NCI-H1092 treated with DMSO at 0.1 percent for 48 hours (cell line): ENCODE measurements around the gene IL1RAP.
"Not testable (repeated sequence)": the region's sequence is repeated elsewhere in the genome, so short reads cannot be mapped to it uniquely, and the experiment has no call there.

ENCODE experiments used
- DNase-seq: peaks from one replicate; lab custom pipeline; 2025; lab: John Stamatoyannopoulos, UW

The IL1RAP gene

DNA sequence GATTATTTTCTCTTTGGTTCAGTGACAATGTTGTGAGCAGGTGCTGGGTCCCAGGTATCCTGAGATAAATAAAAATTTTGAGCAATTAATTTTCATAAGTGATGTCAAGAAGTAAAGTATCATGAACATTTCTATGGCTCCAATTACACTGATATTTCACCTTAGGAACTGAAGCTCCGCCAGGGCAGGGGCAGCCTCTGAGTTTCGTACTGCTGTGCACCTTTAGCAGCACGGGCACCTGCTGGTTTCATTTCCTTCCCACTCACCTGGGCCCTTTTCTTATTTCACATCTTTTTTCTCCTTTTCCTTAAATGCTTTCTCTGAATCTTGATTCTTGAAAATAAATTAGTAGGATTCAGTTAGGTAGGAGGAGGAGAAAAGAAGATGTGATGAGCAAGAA lies 1.2 kb upstream of the IL1RAP start:
- DNase-seq = no peak

DNA sequence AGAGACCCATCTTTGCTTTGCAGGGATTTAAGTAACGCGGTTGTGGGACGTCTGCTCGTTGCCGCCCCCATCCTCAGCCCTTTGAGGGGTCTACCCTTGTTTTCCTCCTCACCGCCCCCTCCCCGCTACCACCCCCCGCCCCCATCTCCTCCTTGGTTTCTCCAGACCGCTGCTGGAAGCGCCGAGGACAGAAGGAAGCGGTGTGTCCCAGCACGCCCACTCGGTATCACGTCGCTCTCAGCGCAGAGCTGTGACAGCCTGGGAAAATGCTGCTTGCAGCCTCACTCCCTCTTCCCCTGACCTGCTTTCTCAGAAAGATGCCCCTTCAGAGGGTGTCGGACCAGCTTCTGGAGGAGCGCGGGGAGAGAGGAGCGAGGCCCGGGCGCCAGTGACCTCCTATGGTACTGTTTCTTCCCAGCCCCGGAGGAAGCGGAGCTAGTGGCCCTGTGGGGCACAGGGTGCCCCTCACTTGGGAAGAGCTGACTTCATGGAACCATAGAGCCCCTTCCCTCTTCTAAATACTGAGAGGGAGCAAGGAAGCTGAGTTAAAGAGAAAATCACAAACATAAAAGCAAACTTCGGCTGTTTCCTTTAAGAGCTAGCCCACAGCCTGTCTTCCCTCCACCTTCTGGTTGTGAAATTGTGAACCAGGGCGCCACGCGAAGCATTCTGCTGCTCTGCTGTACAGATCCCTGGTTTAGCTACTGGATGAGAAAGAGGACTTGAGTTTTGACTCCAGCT lies 698 bp downstream of the IL1RAP start:
- DNase-seq = no peak

DNA sequence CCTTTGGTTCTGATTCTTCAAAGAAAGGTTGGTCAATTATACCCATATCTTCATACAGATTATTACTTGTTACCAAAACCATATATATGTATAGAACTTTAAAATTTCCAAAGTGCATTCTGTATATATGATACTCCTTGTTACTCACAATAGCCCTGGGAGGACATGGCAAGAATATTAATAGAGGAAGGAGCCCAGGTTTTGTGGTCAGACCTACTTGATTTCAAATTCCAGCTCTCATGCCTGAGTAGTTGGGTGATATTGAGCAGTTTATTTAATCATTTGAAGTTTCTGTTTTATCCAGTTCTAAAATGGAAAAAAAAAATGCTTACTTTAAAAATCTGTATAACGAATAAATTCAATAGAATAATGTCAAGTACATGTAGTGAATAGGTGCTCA lies 2.5 kb downstream of the IL1RAP start:
- DNase-seq = no peak

DNA sequence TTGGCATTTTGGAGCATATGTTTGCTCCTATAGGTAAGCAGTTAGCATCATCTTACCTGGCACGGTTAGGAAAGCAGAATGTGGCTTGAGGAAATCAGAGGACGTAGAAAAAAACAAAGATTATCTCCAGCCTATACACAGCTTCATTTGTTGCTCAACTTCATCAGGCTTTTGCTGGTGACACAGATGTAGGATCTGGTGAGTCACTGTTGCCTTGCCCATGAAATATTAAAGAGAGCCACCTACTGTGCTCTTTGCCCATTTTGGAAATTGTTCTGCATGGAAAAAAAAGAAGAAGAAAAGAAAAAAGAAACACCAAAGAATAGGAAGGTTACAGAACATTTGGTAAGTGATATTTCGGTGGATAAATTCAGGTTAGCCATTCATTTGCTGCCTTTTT lies 3.8 kb downstream of the IL1RAP start:
- no peak for DNase-seq

DNA sequence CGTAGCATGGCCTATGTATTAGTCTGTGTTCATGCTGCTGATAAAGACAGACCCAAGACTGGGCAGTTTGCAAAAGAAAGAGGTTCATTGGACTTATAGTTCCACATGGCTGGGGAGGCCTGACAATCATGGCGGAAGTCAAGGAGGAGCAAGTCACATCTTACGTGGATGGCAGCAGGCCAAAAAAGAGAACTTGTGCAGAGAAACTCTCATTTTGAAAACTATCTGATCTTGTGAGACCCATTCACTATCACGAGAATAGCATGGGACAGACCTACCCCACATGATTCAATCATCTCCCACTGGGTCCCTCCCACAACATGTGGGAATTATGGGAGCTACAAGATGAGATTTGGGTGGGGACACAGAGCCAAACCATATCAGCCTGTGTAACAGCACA lies 4.6 kb downstream of the IL1RAP start:
- not testable (repeated sequence) for DNase-seq

DNA sequence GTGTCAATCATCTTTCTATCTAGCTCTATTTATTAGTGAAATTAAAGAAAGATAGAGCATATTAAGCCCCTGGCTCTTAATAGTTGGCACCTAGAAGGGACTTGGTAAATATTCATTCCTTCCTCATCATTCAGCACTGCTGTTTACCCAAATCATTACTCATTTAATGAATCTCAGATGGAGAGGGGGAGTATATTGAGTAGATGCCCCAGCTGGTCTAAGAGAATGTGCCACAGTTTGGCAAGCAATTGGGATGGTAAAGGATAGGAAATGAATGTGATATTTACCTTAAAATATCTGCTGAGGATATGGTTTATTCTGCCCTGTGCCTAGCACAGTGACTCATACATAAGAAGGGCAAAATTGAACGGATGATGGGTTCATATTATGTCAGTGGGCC lies 6.0 kb downstream of the IL1RAP start:
- DNase-seq = no peak

DNA sequence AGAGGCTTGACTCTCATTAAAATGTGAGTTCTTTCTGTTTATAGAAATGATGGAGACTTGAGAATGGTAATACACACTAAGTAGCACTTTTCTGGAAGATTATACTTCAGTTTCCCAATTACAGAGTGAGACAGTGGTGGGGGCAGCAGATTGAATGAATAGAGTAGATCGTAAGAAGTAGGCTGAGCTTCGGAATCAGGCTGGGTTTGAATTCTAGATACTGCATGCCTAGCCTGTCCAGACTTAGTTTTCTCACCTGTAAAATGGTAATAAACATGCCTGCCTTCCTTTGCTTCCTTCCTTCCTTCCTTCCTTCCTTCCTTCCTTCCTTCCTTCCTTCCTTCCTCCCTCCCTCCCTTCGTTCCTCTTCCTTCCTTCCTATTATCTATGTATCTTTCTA lies 8.1 kb downstream of the IL1RAP start:
- no peak for DNase-seq

DNA sequence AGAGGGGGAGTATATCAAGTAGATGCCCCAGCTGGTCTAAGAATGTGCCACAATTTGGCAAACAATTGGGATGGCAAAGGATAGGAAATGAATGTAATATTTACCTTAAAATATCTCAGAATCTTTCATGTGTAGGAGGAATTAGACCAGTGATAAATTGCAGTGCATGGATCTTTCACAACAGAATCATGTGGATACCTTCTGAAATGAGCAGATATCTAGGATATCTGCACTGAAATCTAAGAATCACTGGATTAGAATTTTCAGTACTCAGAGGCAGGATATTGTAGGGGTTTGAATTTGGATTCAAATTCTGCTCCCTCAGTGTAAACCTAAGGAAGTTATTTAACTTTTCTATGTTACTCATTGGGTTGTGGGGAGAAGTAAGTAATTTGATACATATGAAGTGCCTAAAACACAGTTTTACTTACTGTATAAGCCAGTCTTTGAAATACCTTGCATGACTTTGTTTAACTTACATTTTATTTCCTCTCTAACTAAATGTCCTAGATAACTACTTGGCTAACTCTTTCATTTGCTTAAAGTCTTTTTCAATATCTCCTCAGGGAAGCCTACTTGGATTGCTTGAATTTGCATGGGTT lies 8.8 kb downstream of the IL1RAP start:
- DNase-seq = no peak

DNA sequence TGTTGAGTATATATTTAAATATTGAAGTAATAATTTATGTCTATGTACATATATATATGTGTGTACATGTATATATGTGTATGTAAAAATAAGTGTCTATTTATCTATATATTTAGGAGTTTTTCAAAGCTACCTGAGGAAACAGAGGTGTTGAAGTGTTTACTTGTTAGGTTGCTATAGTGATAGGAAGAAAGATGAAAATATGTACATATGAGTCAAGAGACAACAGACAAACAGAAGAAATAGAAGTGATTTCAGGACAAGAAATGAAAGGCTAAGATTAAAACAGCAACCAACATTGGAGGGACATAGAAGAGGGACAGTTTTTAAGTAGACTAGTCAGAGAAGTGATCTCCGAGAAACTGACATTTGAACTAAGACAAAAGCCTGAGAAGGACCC lies 11.1 kb downstream of the IL1RAP start:
- no peak for DNase-seq

DNA sequence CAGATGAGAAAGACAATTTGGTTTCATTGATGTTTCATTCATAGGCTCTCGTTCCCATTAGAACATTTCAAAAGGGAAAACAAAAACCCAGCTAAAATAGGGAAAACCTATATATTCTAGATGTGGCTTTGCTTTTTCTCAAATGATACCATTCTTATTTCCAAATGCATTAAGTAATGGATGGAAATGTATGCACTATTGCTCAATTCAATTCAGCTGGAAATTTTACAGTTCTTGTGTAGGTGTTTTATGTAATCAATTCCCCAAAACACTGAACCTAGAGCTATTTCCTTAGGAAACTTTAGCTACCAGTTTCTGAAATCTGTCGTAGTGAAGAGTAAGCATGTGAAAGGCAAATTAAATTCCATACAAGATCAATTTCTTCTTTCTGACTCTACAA lies 11.7 kb downstream of the IL1RAP start:
- DNase-seq = no peak

DNA sequence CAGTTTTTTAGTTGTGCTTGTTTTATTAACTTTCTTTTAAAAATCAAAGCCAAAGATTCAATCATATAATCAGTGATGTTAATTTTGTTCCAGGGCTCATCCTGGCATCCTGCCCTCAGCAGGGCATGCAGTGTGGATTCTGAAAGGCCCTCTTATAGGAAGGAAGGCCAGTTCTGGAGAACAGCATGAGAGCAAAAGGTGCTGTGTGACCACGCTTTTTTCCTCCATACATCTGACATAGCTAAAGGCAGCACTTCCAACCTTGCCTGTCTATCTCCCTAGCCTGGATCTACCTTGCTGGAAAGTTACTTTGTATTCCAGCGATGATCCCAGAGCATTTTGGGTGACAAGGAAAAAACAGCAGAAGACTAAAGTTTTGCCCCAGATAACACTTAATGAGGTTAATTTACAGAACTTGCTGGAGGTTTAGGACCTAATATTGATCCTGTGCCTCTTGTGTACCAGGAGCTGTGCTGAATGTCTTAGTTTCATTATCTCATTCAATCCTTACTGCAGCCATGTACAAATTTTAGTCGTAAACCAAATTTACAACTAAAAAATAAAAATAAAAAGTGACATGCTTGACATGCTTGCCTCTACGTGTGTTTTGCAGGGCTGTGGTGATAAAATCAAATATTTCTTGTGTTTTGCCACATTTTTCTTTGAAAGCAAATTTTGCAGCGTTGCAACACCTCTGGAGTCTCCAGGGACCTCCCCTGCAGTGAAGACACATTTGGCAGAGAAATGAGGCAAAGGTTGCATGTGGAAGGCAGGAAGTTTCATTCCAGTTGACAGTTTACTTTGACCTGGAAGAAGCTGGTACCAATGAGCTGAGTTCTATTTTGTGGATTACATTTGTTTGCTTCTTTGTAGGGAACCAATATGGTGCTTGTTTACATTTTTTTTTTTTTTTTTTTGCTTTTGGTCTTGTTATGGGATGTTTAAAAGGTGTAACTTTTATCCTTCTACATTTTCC lies 13.2 kb downstream of the IL1RAP start:
- no peak for DNase-seq

DNA sequence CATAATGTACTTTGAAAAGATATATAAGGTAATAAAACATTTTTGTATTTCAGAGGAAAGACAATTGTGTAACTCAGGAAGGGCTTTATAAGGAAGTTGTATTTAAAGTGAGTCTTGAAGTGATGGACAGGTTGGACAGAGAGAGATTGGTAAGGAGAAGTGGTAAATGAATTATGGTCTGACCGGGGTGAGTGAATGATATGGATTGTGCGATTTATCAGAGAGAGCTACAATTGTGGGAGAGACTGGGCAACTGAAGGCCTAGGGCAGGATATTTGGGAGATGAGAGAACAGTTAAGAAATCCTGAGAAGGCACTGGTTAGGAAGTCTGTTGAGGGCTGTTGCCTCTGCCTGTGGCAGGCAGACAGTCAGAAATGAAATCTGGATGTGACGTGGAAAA lies 14.8 kb downstream of the IL1RAP start:
- DNase-seq = no peak

DNA sequence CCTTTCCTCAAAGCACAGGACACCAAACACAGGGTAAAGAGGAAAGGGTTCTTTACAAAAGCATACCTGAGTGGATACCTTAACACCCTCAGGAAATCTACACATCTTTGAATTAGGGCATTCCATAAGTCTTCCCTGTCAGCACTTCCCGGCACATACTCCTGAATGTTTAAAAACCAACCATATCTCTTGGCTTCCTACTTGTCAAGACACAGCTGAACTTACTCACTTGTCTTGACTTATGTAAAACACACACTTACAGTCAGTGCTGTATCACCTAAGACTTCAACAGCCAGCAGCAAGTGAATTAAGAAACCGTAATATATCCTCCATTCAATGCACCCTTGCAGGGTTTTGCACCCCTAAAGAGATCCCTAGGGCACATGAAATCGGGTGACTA lies 17.5 kb downstream of the IL1RAP start:
- no peak for DNase-seq

DNA sequence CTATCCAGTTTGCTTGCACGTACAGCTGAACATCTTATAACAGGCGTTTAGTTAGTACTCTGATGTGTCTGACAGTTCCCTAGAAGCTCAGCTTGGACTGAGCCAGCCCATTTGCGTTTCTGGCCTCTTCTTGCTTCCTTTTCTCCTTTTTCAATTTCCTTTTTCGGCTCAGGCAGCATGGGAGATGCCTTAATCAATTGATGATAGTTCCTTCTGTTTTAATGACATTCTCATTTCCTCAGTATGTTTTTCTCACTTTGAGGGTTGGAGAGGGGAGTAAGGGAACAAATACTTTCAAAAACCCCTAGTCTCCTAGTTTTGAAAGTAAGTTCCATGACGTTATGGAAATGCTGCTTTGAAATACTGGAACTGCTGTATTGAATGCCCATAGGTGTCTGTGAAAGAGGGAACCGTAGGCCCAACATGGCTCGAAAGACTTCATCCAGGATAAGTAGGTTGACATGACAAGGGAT lies 18.9 kb downstream of the IL1RAP start:
- DNase-seq = no peak

DNA sequence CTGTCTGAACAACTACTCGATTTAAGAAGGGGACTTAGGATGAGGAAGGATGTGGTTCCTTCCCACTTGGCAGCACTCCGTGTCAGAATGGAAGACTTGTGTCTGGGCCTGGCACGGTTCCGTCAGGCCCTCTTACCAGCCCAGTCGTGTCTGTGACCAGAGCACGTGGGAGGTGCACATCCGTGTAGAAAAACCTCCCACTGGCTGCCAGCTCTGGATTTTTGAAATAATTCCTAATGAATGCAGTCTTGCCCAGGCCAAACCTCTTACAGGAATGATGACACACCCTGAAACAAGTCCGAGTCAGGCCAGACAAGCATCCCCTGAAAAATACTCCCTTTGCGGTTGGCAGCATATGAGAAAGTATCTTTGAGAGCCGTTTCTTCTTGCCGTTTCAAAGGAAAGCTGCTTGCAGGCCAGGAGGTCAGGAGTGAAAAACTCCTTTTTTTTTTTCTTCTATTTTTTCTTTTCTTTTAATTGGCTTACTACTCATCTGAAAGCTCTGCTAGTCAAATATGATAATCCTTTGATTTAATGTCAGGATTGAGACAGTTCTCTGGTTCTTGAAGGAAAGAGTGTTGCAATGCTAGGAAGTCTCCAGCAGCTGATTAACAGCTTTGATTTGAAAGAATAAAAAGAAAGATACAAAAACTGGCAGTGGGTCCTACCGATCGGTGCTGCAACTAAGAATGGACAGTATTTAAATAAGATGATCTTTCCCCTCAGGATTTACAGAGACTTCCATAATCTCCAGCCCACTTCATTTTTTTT lies 19.8 kb downstream of the IL1RAP start:
- DNase-seq = no peak

DNA sequence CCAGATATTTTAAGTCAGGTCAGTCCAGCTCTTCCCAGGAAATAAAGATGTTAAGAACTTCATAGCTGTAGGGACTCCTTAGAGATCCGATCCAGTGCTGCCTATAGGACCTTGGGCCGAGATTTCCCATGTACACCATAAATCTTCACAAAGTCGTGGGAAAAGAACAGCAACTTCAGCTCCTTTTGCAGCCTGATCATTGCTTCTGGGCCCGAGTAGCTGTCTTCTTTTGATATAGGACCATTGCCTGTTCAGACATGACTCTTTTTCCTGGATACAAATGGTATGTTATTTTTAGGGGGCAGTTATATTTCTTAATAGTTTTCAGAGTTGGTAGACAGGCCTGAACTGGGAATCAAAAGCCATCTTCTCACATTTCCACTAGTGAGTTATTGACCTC lies 20.5 kb downstream of the IL1RAP start:
- no peak for DNase-seq

DNA sequence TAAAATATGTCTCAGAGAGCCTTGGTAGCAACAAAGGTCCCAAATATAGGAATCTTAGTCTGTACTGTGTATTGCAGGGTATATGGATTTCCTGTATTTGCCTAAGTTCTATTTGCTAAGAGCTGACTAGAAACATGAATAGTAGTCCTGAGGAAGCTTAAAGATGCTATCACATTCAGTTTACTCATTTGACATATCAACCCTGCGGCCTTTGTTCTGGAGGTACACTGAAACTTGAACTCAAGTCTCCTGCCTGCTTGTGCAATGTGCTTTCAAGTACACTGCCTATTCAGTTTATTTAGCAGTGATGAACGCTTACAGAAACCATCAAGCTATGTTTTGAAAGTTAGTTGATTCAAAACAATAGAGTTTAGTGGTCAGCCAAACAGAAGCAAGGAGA lies 21.1 kb downstream of the IL1RAP start:
- no peak for DNase-seq

DNA sequence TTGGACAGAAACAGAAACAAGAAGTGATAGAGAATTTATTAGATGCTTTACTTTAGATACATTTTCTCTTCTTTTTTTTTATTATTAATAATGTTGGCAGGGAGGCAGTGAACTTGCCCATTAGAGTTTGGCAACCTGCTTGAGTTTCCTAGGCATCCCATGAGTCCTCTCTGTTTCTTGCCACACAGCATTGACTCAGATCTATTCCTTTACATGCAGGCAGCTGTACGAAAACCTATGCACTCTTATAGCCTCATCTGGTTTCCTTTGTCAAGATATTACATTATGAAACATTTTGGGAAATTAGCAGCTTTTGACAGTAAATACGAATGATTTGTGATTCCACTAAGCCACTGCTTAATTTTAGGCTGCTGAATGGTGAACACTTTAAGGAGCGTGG lies 23.3 kb downstream of the IL1RAP start:
- DNase-seq = no peak

DNA sequence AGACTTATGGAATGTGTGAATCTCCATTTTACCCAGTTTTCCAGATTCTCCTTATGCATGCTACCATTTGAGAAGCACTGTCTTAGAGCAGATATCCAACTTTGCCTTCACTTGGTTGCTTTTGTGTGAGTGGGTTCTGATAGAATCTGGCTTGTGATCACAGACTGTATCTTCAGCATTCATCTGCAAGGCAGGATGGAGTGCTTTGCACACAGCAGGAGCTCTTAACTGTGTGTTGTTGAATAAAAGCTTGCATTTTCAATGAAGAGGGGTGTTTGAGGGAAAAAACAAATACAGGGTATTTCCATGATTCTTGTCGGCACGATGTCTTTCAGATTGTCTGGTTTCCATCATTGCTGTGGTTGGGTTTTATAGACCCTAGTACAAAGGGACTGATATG lies 24.4 kb downstream of the IL1RAP start:
- no peak for DNase-seq

DNA sequence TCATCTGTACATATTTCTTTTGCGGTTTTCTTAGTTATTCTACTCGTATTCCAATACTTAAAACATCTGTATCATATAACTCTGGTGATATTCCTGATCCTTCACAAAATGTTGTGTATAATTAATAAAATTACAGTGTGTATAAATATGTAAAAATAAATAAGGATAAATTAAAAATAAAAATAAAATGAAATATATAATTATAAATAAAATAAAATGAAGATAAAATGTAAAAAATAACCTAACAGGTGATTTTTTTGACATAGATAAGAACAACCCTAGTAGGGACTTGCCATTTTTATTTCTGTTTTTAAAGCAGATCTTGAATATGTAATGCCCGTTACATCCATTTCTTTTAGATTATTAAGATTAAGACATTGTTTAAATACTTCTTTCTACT lies 25.6 kb downstream of the IL1RAP start:
- DNase-seq = no peak

DNA sequence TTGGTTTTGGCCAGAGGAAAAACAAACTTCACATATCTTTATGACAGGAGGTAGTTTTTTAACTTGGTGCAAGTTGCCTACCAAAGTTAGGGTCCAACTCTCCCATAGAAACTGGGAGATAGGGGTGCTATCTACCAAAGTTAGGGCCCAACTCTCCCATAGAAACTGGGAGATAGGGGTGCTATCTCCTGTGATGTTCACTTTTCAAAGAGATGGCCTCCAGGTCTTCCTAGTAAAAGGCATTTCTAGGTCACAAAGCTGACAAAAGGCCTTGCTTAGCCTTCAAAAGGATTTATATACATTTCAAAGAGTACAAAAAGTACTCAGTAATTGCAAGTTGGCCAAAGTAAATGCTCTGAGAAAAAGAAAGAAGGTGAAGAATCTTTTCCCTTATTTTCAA lies 27.1 kb downstream of the IL1RAP start:
- DNase-seq = no peak

DNA sequence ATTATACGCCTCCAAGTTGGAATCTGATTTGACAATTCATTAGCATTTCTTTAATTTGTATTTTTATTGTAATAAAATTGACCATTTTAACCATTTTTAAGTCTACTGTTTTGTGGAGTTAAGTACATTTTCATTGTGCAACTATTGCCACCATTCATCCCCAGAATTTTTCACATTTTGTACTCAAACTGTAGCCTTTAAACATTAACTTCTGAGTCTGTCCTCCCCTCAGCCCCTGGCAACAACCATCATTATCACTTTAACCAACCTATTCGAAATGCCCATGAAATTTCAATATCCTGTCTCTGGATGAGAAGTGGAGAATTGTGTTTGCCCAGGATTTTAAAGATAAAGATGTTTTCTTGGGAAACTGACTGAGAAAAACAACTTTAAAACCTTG lies 27.7 kb downstream of the IL1RAP start:
- DNase-seq = no peak
